Gastroesophageal sphincter (tissue), 3 donors: Measurements from ENCODE around the gene KANTR.

Source experiments
- POLR2A ChIP-seq, 2 donors: fragments of 450-650 bp; IDR thresholded peaks; one replicate each; pipeline ENCODE4 v1.6.1; 2017; ENCODE audit warnings: antibody characterized with exemption in 2 of 2, mild to moderate bottlenecking in 2 of 2, moderate library complexity in 1 of 2
- POLR2AphosphoS5 ChIP-seq: sonication (generic); formaldehyde crosslinking; IDR thresholded peaks from one replicate; pipeline ENCODE4 v1.6.1; 2017; ENCODE audit warnings: antibody characterized with exemption
- TF ChIP-seq, protein P1 (sequence below), 4 experiments: fragments of 200-600 bp in 2 of 4; fragments of 450-650 bp in 2 of 4; sonication (generic) in 1 of 4; IDR thresholded peaks; one replicate each; pipeline ENCODE4 v1.5.1; 2017 to 2019; ENCODE audit warnings: antibody characterized with exemption in 4 of 4, mild to moderate bottlenecking in 2 of 4, moderate library complexity in 2 of 4

DNA sequence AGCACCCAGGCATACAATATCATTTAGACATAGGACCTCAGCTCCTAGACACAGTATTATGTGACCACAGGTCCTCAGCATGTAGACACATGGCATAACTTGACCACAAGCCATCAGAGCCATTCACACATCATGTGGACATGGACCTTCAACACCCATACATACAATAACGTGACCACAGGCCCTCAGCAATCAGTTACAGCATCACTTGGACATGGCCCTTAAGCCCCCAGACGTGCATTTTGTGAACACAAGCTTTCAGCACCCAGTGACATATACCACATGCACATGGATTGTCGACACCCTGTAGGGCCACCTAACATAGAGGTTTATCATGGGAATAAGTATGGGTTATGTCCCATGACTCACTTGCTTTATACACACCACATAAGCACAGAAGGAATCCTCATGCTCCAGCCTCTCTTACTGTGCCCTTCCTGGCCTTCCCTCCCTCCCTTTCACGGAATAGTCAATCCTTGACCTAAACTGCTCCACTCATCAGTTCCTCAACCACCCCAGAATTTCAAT, 9.8 kb upstream of the KANTR start:
- TF ChIP-seq, protein P1, sequence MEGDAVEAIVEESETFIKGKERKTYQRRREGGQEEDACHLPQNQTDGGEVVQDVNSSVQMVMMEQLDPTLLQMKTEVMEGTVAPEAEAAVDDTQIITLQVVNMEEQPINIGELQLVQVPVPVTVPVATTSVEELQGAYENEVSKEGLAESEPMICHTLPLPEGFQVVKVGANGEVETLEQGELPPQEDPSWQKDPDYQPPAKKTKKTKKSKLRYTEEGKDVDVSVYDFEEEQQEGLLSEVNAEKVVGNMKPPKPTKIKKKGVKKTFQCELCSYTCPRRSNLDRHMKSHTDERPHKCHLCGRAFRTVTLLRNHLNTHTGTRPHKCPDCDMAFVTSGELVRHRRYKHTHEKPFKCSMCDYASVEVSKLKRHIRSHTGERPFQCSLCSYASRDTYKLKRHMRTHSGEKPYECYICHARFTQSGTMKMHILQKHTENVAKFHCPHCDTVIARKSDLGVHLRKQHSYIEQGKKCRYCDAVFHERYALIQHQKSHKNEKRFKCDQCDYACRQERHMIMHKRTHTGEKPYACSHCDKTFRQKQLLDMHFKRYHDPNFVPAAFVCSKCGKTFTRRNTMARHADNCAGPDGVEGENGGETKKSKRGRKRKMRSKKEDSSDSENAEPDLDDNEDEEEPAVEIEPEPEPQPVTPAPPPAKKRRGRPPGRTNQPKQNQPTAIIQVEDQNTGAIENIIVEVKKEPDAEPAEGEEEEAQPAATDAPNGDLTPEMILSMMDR (IDR thresholded peaks at IDR 0.05), result no peak
- peak; percentile 11 to 22 for TF ChIP-seq POLR2A (IDR thresholded peaks at IDR 0.05)
- TF ChIP-seq POLR2AphosphoS5, result no peak
